Activated naive CD4-positive, alpha-beta T cell treated with anti-CD3 and anti-CD28 coated beads, Interleukin-2, amount 10 ng/mL, durations not matched to agents 7 days and 5 days (primary cell): ENCODE data around the gene IFT74.

Source experiments
- CTCF ChIA-PET: fragments of 350-600 bp; sonication (Branson Sonifier 250); formaldehyde crosslinking; loops from one replicate; lab custom pipeline; 2021; ENCODE audit warnings: antibody characterized with exemption; lab: Charles Lee
- DNase-seq: peaks from one replicate; pipeline ENCODE4 v3.0.0-alpha.2; 2020
- H3K27ac Mint-ChIP-seq: one replicate; pipeline ENCODE4 v1.8.0; 2021; ENCODE audit warnings: mild to moderate bottlenecking, moderate library complexity, mixed read lengths
- H3K27me3 Mint-ChIP-seq: one replicate; pipeline ENCODE4 v1.8.0; 2021; ENCODE audit warnings: mild to moderate bottlenecking, mixed read lengths
- H3K36me3 Mint-ChIP-seq: one replicate; pipeline ENCODE4 v1.8.0; 2021; ENCODE audit warnings: mixed read lengths
- H3K4me1 Mint-ChIP-seq: one replicate; pipeline ENCODE4 v1.8.0; 2021; ENCODE audit warnings: mixed read lengths
- H3K4me3 Mint-ChIP-seq: one replicate; pipeline ENCODE4 v1.8.0; 2021; ENCODE audit warnings: mild to moderate bottlenecking, moderate library complexity, mixed read lengths
- H3K9me3 Mint-ChIP-seq: one replicate; pipeline ENCODE4 v1.8.0; 2021; ENCODE audit warnings: mixed read lengths

Gene IFT74

DNA sequence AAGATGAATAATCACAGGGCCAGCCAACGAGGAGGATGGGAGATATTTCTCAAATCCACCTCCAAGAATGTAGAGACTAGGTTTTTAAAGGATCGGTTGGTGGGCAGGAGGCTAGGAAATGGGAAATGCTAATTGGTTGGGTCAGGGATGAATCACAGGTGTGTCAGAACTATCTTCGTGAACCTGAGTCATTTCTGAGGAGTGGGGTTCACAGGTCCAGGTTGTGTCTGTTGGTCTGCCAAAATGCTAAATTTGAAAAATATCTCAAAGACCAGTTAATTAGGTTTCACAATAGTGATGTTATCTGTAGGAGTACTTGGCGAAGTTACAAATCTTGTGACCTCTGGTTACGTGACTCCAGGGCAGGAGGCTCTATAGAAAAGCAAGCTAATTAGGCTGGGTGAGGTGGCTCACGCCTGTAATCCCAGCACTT lies 6.6 kb upstream of the IFT74 start:
- Mint-ChIP-seq H3K4me3 (no peak overlapping the region), H3K36me3 (peaks cover 5% of the 10 kb centered on the region), H3K27me3 (peaks cover 3% of the 10 kb centered on the region), H3K4me1 (peaks cover 28% of the 10 kb centered on the region), H3K9me3 (no peaks in the 10 kb centered on the region), H3K27ac (no peak overlapping the region)
- DNase-seq, result no peak
- CTCF ChIA-PET, result no interaction called here

DNA sequence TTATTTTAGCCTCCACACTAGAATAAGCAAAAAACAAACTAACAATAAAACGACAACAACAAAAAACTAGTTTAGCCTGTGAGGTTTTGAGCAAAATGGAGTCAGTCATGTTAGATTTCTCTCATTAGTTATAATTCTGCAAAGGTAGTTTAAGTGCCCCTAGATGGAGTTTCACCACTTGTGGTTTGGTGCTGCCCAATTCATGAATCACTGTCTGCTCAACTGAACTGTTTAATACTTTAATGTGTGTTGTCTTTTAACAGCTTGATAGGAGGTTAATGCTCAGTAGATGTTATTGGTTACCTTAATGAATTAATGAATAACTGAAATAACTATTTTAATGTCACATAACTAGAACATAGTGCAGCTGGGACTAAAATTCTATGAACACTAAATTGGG lies 5.7 kb upstream of the IFT74 start:
- CTCF ChIA-PET, result no interaction called here
- H3K27me3 Mint-ChIP-seq, result peaks cover 3% of the 10 kb centered on the region
- peaks cover 30% of the 10 kb centered on the region for H3K4me1 Mint-ChIP-seq
- peaks cover 3% of the 10 kb centered on the region for H3K36me3 Mint-ChIP-seq
- H3K27ac Mint-ChIP-seq, result no peak overlapping the region
- H3K4me3 Mint-ChIP-seq, result no peak overlapping the region
- no peak for DNase-seq
- H3K9me3 Mint-ChIP-seq, result no peaks in the 10 kb centered on the region

GRCh38 chr9:26951794-26952193 lies 4.4 kb upstream of the IFT74 start:
- no peak for DNase-seq
- H3K9me3 Mint-ChIP-seq, result no peaks in the 10 kb centered on the region
- H3K4me1 Mint-ChIP-seq, result peaks cover 33% of the 10 kb centered on the region
- H3K4me3 Mint-ChIP-seq, result no peak overlapping the region
- CTCF ChIA-PET, result no interaction called here
- H3K27me3 Mint-ChIP-seq, result peaks cover 3% of the 10 kb centered on the region
- H3K36me3 Mint-ChIP-seq, result peaks cover 2% of the 10 kb centered on the region
- no peak overlapping the region for H3K27ac Mint-ChIP-seq

- Mint-ChIP-seq H3K4me1 (peaks cover 30% of the 10 kb centered on the region), H3K27ac (no peak overlapping the region), H3K4me3 (peak overlapping the region; percentile 4), H3K36me3 (peaks cover 2% of the 10 kb centered on the region), H3K9me3 (no peaks in the 10 kb centered on the region), H3K27me3 (peaks cover 3% of the 10 kb centered on the region)
- CTCF ChIA-PET, result no interaction called here
- no peak for DNase-seq
These were observed 2.1 kb upstream of the IFT74 start for GRCh38 chr9:26954050-26954508.

DNA sequence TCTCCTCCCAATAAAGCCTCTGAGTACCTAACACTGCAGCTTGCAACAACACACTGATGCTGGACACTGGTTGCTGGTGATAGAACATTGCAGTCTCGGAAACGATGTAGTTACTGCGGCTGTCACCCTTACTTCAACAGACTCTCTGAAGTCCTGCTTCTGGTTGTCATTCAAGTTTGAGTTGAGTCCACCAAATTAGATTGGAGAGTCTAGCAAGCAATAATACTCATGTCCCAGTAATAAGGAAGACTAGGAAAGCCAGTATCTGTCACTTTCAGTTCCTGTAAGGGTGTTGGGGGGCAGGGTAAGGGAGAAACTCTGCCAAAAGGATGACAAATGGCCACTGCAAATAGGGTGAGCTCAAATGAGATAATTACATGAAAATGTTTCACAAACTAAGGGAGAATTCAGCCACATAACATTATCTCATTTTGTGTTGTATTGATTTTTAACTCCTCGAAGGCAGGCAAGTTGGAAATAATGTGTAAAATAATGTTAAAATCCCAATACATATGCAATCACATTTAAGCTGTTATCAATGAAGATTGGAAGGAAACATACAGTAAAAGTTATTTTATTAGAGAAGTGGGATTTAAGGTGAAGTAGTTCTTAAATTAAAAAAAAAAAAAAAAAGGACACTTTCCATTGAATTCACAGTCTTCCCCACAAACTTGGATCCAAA lies 849 bp upstream of the IFT74 start:
- DNase-seq, result no peak
- Mint-ChIP-seq H3K27ac (peak overlapping the region; percentile 85), H3K4me3 (peak overlapping the region; percentile 83), H3K9me3 (no peaks in the 10 kb centered on the region), H3K27me3 (no peaks in the 10 kb centered on the region), H3K36me3 (peaks cover 2% of the 10 kb centered on the region), H3K4me1 (peaks cover 30% of the 10 kb centered on the region)
- CTCF ChIA-PET, result interaction anchor here (3.2 kb wide), 1 partner anchor 64 kb away, joined by 9 read pairs; the partner anchor contains the start of gene CAAP1

- Mint-ChIP-seq H3K4me1 (peaks cover 30% of the 10 kb centered on the region), H3K36me3 (peaks cover 3% of the 10 kb centered on the region), H3K27ac (peak overlapping the region; percentile 85), H3K27me3 (no peaks in the 10 kb centered on the region), H3K4me3 (peak overlapping the region; percentile 83), H3K9me3 (no peaks in the 10 kb centered on the region)
- DNase-seq, result no peak
- CTCF ChIA-PET, result interaction anchor here (3.2 kb wide), 1 partner anchor 65 kb away, joined by 9 read pairs; the partner anchor contains the start of gene CAAP1
These were observed 635 bp downstream of the IFT74 start for GRCh38 chr9:26956860-26957233.

GRCh38 chr9:26971721-26972120 lies 15.5 kb downstream of the IFT74 start:
- Mint-ChIP-seq H3K36me3 (no peaks in the 10 kb centered on the region), H3K9me3 (no peaks in the 10 kb centered on the region), H3K4me3 (no peak overlapping the region), H3K27ac (no peak overlapping the region), H3K27me3 (no peaks in the 10 kb centered on the region), H3K4me1 (no peaks in the 10 kb centered on the region)
- DNase-seq, result no peak
- CTCF ChIA-PET, result no interaction called here

GRCh38 chr9:26973989-26974388 lies 17.8 kb downstream of the IFT74 start:
- DNase-seq, result no peak
- no peaks in the 10 kb centered on the region for H3K36me3 Mint-ChIP-seq
- no peak overlapping the region for H3K4me3 Mint-ChIP-seq
- H3K27ac Mint-ChIP-seq, result no peak overlapping the region
- H3K9me3 Mint-ChIP-seq, result no peaks in the 10 kb centered on the region
- H3K27me3 Mint-ChIP-seq, result no peaks in the 10 kb centered on the region
- CTCF ChIA-PET, result interaction anchor here (1.1 kb wide), 1 partner anchor 46 kb away, joined by 4 read pairs; no protein-coding TSS in a partner anchor
- H3K4me1 Mint-ChIP-seq, result no peaks in the 10 kb centered on the region

DNA sequence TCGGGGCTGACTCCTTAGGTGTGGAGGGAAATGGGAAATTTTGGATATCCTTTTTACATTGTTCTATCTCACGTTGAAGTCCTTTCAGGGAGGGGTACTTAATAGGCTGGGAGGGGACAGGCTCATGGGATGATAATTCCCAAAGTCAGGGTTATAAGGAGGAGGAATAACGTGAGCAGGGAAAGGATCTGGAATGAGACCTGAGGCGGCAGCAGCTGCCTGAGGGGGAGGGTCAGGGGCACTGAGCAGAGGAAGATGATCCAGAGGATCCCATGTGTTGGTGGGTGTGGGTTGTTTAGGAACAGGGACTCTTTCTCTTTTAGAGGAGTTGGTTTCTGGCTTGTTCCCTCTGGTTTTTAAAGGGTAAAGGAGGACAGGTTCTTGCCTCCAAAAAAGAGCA lies 18.7 kb downstream of the IFT74 start:
- DNase-seq, result no peak
- H3K36me3 Mint-ChIP-seq, result no peaks in the 10 kb centered on the region
- no peaks in the 10 kb centered on the region for H3K4me1 Mint-ChIP-seq
- CTCF ChIA-PET, result interaction anchor here (1.0 kb wide), 1 partner anchor 51 kb away, joined by 3 read pairs; no protein-coding TSS in a partner anchor
- no peak overlapping the region for H3K27ac Mint-ChIP-seq
- no peaks in the 10 kb centered on the region for H3K27me3 Mint-ChIP-seq
- H3K9me3 Mint-ChIP-seq, result no peaks in the 10 kb centered on the region
- no peak overlapping the region for H3K4me3 Mint-ChIP-seq

DNA sequence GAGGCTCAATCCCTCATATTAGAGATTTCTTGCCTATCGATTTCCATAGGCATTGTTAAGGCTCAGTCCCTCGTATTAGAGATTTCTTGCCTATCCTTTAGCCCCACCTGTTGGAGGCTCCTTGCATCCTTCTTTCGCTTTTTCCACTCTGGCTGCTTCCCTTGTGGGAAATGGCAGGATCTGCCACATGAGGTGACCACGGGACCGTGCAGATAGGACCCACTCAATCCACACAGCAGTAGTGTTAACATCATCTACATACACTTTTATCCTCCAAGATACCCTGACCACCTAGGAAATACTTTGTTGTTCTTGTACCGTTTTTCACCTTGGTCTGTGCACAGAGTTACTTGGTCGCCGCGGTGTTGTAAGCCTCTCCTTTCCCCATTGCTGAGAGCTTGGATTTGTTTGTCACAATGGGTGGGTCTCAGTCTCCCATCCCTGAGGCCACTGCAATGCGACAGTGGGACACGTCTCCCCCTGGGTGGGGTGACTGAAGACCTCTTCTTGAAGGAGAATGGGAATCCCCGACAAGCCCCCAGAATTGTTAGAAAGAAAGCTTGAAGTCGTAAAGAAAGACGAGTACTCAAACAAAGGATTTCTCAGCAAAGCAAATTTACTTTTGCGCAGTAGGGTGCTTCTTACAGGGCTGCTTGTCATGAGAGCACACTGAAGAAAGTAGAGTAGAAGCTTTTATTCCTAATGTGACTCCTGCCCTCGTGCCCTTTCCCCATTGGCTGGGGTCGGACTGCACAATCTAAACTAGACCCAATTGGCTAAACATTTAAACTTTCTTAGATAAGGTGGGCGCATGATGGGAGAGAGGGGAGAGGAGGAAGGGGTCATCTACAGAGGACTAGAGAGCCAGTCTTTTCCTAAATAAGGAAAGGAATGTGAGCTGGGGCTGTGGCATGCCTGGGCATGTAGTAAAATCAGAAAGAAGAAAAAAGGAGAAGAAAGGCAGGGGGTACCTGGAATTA lies 19.8 kb downstream of the IFT74 start:
- H3K4me1 Mint-ChIP-seq, result no peaks in the 10 kb centered on the region
- CTCF ChIA-PET, result interaction anchor here (0.5 to 1.2 kb wide), 6 partner anchors 8 to 230 kb away, joined by 3 to 4 read pairs (median 3); no protein-coding TSS in a partner anchor
- no peak overlapping the region for H3K4me3 Mint-ChIP-seq
- H3K27me3 Mint-ChIP-seq, result no peaks in the 10 kb centered on the region
- H3K36me3 Mint-ChIP-seq, result no peaks in the 10 kb centered on the region
- H3K27ac Mint-ChIP-seq, result no peak overlapping the region
- DNase-seq, result peak; percentile 28
- H3K9me3 Mint-ChIP-seq, result no peaks in the 10 kb centered on the region

GRCh38 chr9:26983340-26983739 lies 27.1 kb downstream of the IFT74 start:
- Mint-ChIP-seq H3K9me3 (no peaks in the 10 kb centered on the region), H3K4me1 (no peaks in the 10 kb centered on the region), H3K27me3 (no peaks in the 10 kb centered on the region), H3K27ac (no peak overlapping the region), H3K4me3 (no peak overlapping the region), H3K36me3 (peaks cover 2% of the 10 kb centered on the region)
- CTCF ChIA-PET, result no interaction called here
- DNase-seq, result no peak

- Mint-ChIP-seq H3K36me3 (no peaks in the 10 kb centered on the region), H3K27me3 (no peaks in the 10 kb centered on the region), H3K9me3 (no peaks in the 10 kb centered on the region), H3K4me3 (no peak overlapping the region), H3K4me1 (no peaks in the 10 kb centered on the region), H3K27ac (no peak overlapping the region)
- no peak for DNase-seq
- CTCF ChIA-PET, result no interaction called here
These were observed 39.6 kb downstream of the IFT74 start for GRCh38 chr9:26995810-26996209.

DNA sequence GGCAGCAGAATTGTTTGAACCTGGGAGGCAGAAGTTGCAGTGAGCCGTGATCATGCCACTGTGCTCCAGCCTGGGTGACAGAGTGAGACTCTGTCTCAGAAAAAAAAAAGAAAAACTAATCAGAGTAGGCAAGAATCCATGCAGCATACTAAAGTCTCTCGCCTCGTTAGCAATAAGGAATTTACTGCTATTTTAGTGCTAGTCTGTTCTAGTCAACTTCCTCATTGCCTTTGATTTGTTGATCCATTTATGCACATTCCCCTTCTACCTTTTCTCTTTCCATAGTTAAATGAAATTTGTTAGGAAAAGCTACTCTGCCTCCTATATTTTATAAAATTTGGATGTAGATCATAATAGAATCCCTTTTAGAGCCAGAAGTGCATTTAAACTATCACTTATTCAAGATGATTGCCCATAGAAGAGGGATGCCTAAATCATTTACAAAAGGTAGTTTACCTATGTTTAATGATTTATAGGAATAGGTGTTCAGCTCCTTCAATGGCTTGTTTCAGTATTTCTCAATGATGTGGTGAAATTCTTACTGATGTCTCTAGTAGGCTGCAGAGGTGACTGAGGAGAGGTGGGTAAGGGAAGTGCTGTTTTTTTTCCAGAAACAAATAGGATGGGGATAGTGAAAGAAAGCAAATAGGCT lies 47.3 kb downstream of the IFT74 start:
- CTCF ChIA-PET, result no interaction called here
- Mint-ChIP-seq H3K9me3 (no peaks in the 10 kb centered on the region), H3K27me3 (no peaks in the 10 kb centered on the region), H3K4me1 (no peaks in the 10 kb centered on the region), H3K4me3 (no peak overlapping the region), H3K27ac (no peak overlapping the region), H3K36me3 (no peaks in the 10 kb centered on the region)
- DNase-seq, result no peak

GRCh38 chr9:27005491-27005890 lies 49.3 kb downstream of the IFT74 start, which contains the start of gene LRRC19:
TSS of gene LRRC19 (minus strand) at chr9:27005672. CDS start at chr9:26999694, 5,978 bp downstream.
- no peak within 1 kb of the TSS for H3K4me3 Mint-ChIP-seq
- H3K27ac Mint-ChIP-seq, result no peak within 1 kb of the TSS

More at GRCh38 chr9:27005491-27005890, 49.3 kb downstream of the IFT74 start, which contains the start of gene LRRC19:
- no peaks in the 10 kb centered on the region for H3K36me3 Mint-ChIP-seq
- CTCF ChIA-PET, result no interaction called here
- H3K27me3 Mint-ChIP-seq, result no peaks in the 10 kb centered on the region
- H3K4me1 Mint-ChIP-seq, result no peaks in the 10 kb centered on the region
- H3K9me3 Mint-ChIP-seq, result no peaks in the 10 kb centered on the region
- DNase-seq, result no peak
